K562 (cell line): ENCODE measurements around the gene WWOX. TPM values are rescaled to one million over a fixed set of nuclear protein-coding genes. Genes with fewer than 3 reads are reported as not detected.
A peak's percentile ranks its signal among the peaks of the same experiment; 100 is the strongest.

Source experiments
- ATAC-seq: fragments of 200-7000 bp; cut with Tn5 transposase; 3 replicates; pipeline ENCODE4 v1.9.1; 2020; ENCODE audit warnings: moderate library complexity
- BruUV-seq: library from RNA; stranded (reverse); fragments of 400-500 nt; replicated peaks from 2 replicates; lab custom pipeline; 2021; lab: Mats Ljungman, UMichigan
- CTCF ChIA-PET: fragments of 300-600 bp; formaldehyde crosslinking; extraction: SDS; loops from one replicate; lab custom pipeline; 2021; ENCODE audit warnings: low intra/inter-chr PET ratio; lab: Yijun Ruan, JAX
- POLR2A ChIA-PET: fragments of 300-600, 350-650 bp; sonication (Branson Sonifier 250); formaldehyde crosslinking; extraction: SDS; loops from one replicate; lab custom pipeline; 2021; ENCODE audit warnings: antibody characterized with exemption, inconsistent platforms; lab: Yijun Ruan, JAX
- DNase-seq, 4 experiments: peaks; one replicate each; pipeline versions ENCODE4 v3.0.0 to v3.0.0-alpha.2; 2011 to 2018; ENCODE audit warnings: low spot score in 3 of 4, mixed read lengths in 3 of 4; ENCODE audit errors: extremely low read depth in 1 of 4
- FAIRE-seq: peaks from 2 replicates; lab custom pipeline; 2011; peaks lifted over from hg19 to GRCh38; lab: Jason Lieb, UNC
- H2AFZ ChIP-seq: 2 replicates; pipeline ENCODE4 v1.6.0; 2011; ENCODE audit warnings: low read depth, low read length, control low read depth, inconsistent platforms
- H3K27ac ChIP-seq: fragments of 200-600 bp; 3 replicates; pipeline ENCODE4 v1.8.0; 2011; ENCODE audit warnings: low read depth, mild to moderate bottlenecking, control low read depth, inconsistent platforms, low read length, moderate library complexity, mixed read lengths; ENCODE audit errors: extremely low read depth
- H3K27me3 ChIP-seq, 2 experiments: fragments of 300-600 bp in 1 of 2; 2 replicates in 1 of 2; 3 replicates in 1 of 2; pipeline versions ENCODE4 v1.6.0 to v1.8.0; 2011; ENCODE audit warnings: inconsistent platforms in 2 of 2, low read length in 2 of 2, mild to moderate bottlenecking in 1 of 2, mixed read lengths in 1 of 2, moderate library complexity in 1 of 2; ENCODE audit not compliant: control insufficient read depth in 2 of 2, insufficient read depth in 2 of 2
- H3K36me3 ChIP-seq: fragments of 300-600 bp; 3 replicates; pipeline ENCODE4 v1.8.0; 2011; ENCODE audit warnings: mild to moderate bottlenecking, low read length, inconsistent platforms; ENCODE audit not compliant: control insufficient read depth, insufficient read depth
- H3K4me1 ChIP-seq, 2 experiments: fragments of 200-600 bp in 1 of 2; replicated peaks in 1 of 2; 2 replicates in 1 of 2; 3 replicates in 1 of 2; pipeline versions ENCODE4 v1.5.1 to v1.8.0; 2011; ENCODE audit warnings: inconsistent platforms in 2 of 2, low read length in 2 of 2, mild to moderate bottlenecking in 1 of 2, mixed read lengths in 1 of 2, moderate library complexity in 1 of 2; ENCODE audit not compliant: control insufficient read depth in 2 of 2, insufficient read depth in 2 of 2
- H3K4me2 ChIP-seq: 2 replicates; pipeline ENCODE4 v1.6.1; 2011; ENCODE audit warnings: low read length, control low read depth, inconsistent platforms, mixed read lengths; ENCODE audit not compliant: insufficient read depth
- H3K4me3 ChIP-seq: fragments of 200-600 bp; sonication (generic), shearing (Covaris generic); 2 replicates; pipeline ENCODE4 v1.5.1; 2016; ENCODE audit warnings: control low read depth, inconsistent platforms
- H3K79me2 ChIP-seq: fragments of 200-600 bp; 3 replicates; pipeline ENCODE4 v1.8.0; 2011; ENCODE audit warnings: low read length, inconsistent platforms; ENCODE audit not compliant: control insufficient read depth, insufficient read depth
- H3K9ac ChIP-seq, 2 experiments: 2 replicates each; pipeline versions ENCODE4 v1.6.0 to v1.6.1; 2011; ENCODE audit warnings: low read depth in 2 of 2, low read length in 2 of 2, control low read depth in 1 of 2, inconsistent platforms in 1 of 2, mild to moderate bottlenecking in 1 of 2, mixed read lengths in 1 of 2; ENCODE audit not compliant: insufficient read depth in 1 of 2
- H3K9me1 ChIP-seq: one replicate; pipeline ENCODE4 v1.6.0; 2011; ENCODE audit warnings: inconsistent platforms, mild to moderate bottlenecking, low read length, moderate library complexity; ENCODE audit not compliant: control insufficient read depth, insufficient read depth
- H3K9me3 ChIP-seq: replicated peaks from 2 replicates; pipeline ENCODE4 v1.5.1; 2011; ENCODE audit warnings: low read depth, low read length, inconsistent platforms; ENCODE audit not compliant: control insufficient read depth, insufficient read depth
- H4K20me1 ChIP-seq: replicated peaks from 2 replicates; pipeline ENCODE4 v1.6.1; 2011; ENCODE audit warnings: low read length, inconsistent platforms, mixed read lengths; ENCODE audit not compliant: control insufficient read depth, insufficient read depth
- DPF2 ChIP-seq: fragments of 450-650 bp; IDR thresholded peaks from 2 replicates; pipeline ENCODE4 v1.6.1; 2016
- MAZ ChIP-seq, 2 experiments: fragments of 450-650 bp in 1 of 2; sonication (generic) in 1 of 2; formaldehyde crosslinking; IDR thresholded peaks in 1 of 2; conservative IDR thresholded peaks in 1 of 2; 2 replicates each; pipeline versions ENCODE4 v1.4.0 to v1.5.0; 2020; ENCODE audit warnings: mild to moderate bottlenecking in 1 of 2, missing genetic modification reagents in 1 of 2
- MYNN ChIP-seq, 2 experiments: sonication (generic); formaldehyde crosslinking in 1 of 2; IDR thresholded peaks; 2 replicates each; pipeline versions ENCODE4 v1.5.0 to v1.6.1; 2016 to 2020; ENCODE audit warnings: antibody characterized with exemption in 1 of 2, missing genetic modification reagents in 1 of 2
- SPI1 ChIP-seq: IDR thresholded peaks from 2 replicates; pipeline ENCODE4 v1.6.1; 2011; ENCODE audit warnings: low read depth, low read length, control low read depth, borderline replicate concordance
- TEAD4 ChIP-seq, 2 experiments: sonication (generic) in 1 of 2; formaldehyde crosslinking in 1 of 2; IDR thresholded peaks; 2 replicates each; pipeline versions ENCODE4 v1.6.1 to v1.8.0; 2012 to 2022; ENCODE audit warnings: borderline replicate concordance in 1 of 2, inconsistent platforms in 1 of 2, low read length in 1 of 2, mild to moderate bottlenecking in 1 of 2, missing genetic modification reagents in 1 of 2
- ZNF133 ChIP-seq: fragments of 250-450 bp; sonication (Bioruptor Pico); IDR thresholded peaks from 2 replicates; pipeline ENCODE4 v1.4.0; 2020; ENCODE audit warnings: mild to moderate bottlenecking
- WGBS: fragments of 100-300 bp; shearing (Covaris generic); methylation state at CpG from one replicate; pipeline ENCODE4 v1.1.6; 2016; ENCODE audit warnings: low coverage, mixed read lengths; ENCODE audit not compliant: insufficient coverage; ENCODE audit errors: missing lambda C conversion rate; 5-methylcytosine and 5-hydroxymethylcytosine counted together
- in situ Hi-C: fragments of 300-500 bp; cut with MboI; formaldehyde crosslinking; loops from 4 replicates; pipeline ENCODE4 v1.15.0; 2018; ENCODE audit warnings: inconsistent platforms, mixed read lengths
- intact Hi-C: fragments of 100-400 bp; cut with micrococcal nuclease; formaldehyde crosslinking; loops from 2 replicates; pipeline ENCODE4 v1.14.2; 2022
- polyA plus RNA-seq, 8 experiments: library from polyadenylated mRNA; depleted of rRNA in 4 of 8; stranded (reverse) in 5 of 8; unstranded in 3 of 8; fragments of >200 nt; fragmentation: Nextera tagmentation in 2 of 8; fragmentation: Illumina TruSeq in 1 of 8; extraction: Ambion mirVana in 2 of 8; extraction: Trizol in 1 of 8; gene quantifications; 2 replicates each; pipeline versions ENCODE4 v1.2.1 to v1.2.3, GENCODE V29; 2011 to 2014; ENCODE audit warnings: inconsistent platforms in 1 of 8, missing spikeins in 1 of 8
- total RNA-seq, 7 experiments: library from RNA; depleted of rRNA in 6 of 7; stranded (reverse); fragments of >200 nt in 6 of 7; fragmentation: Illumina TruSeq in 2 of 7; extraction: Trizol in 2 of 7; gene quantifications; 2 replicates each; pipeline versions ENCODE4 v1.2.1 to v1.2.3, GENCODE V29; 2011 to 2021; ENCODE audit warnings: low replicate concordance in 1 of 7

WWOX gene
- total and polyA plus RNA-seq, 9 of the 15 experiments (the other 6 are each of a cell fraction or from before 2014, with no cell fraction given) = 1.6 to 22.7 (median 8.1) TPM

GRCh38 chr16:78461087-78461486, 361.6 kb downstream of the WWOX start:
- POLR2A ChIA-PET = no interaction called here
- no peak overlapping the region for H2AFZ ChIP-seq
- ATAC-seq (no peak), DNase-seq (no peak), FAIRE-seq (no peak)
- H3K27me3 ChIP-seq = peaks cover 13 to 14% of the 10 kb centered on the region in 2 experiments
- intact Hi-C loops (loop anchor here (10.0 kb wide), 1 partner anchor 226 kb away; no protein-coding TSS in a partner anchor), in situ Hi-C loops (no loop called here)
- no peaks in the 10 kb centered on the region for H3K4me1 ChIP-seq
- no peak overlapping the region for H3K9ac ChIP-seq
- H3K36me3 ChIP-seq = no peaks in the 10 kb centered on the region
- BruUV-seq = no TSS peak
- no peaks in the 10 kb centered on the region for H3K9me3 ChIP-seq
- peak; percentile 47; the same call in 1 of the 2 replicates for TF ChIP-seq SPI1
- no peak for TF ChIP-seq DPF2
- TF ChIP-seq ZNF133 = no peak
- TF ChIP-seq MAZ (CRISPR knock-in tag; conservative IDR thresholded peaks at IDR 0.05 in 1 of 2, IDR thresholded peaks at IDR 0.05 in 1 of 2) = no peak
- TF ChIP-seq MYNN (IDR thresholded peaks at IDR 0.05) = no peak
- no peak for TF ChIP-seq MYNN (CRISPR knock-in tag; IDR thresholded peaks at IDR 0.05)
- TF ChIP-seq TEAD4 (IDR thresholded peaks at IDR 0.05; ENCODE audit: low read length) = no peak
- TF ChIP-seq TEAD4 (CRISPR knock-in tag; IDR thresholded peaks at IDR 0.05; ENCODE audit: borderline replicate concordance) = no peak
- H3K9me1 ChIP-seq = no peaks in the 10 kb centered on the region
- WGBS = 3% methylated on average over 4 of the region's 4 CpGs
- 0 out of 2 replicates have a peak, but pooled peaks cover 5% of the 10 kb centered on the region for H4K20me1 ChIP-seq
- H3K4me2 ChIP-seq = no peak overlapping the region
- no peak overlapping the region for H3K27ac ChIP-seq
- CTCF ChIA-PET = no interaction called here
- no peaks in the 10 kb centered on the region for H3K79me2 ChIP-seq
- no peak overlapping the region for H3K4me3 ChIP-seq
